Measurements from ENCODE around the gene FBXL2. TPM values are rescaled to one million over a fixed set of nuclear protein-coding genes. Genes with fewer than 3 reads are reported as not detected.

Gene FBXL2
- total and polyA plus RNA-seq, 2 of the 4 experiments (the other 2 are of a cell fraction) = 15.8 to 21.0 TPM

Small RNA genes within 50 kb of the gene (microRNA-seq; reads per million reads assigned to microRNA genes)
- not detected for gene RNU7-110P (ENCODE audit: insufficient read depth, insufficient read length)

Small RNA genes within 50 kb of the gene (small RNA-seq; reads per million reads assigned to genes)
- gene RNU7-110P = 0 reads per million in 5 experiments

Other genes with a start within 250 kb of the FBXL2 start
- gene GLB1, start 180.3 kb upstream of the FBXL2 start, total RNA-seq (2012; rRNA removed) = 21.9 and 22.6 TPM in 2 replicates
- gene GLB1, start 180.3 kb upstream of the FBXL2 start, polyA plus RNA-seq (2012; rRNA removed) = 58.9 and 59.6 TPM in 2 replicates
- gene TMPPE, start 180.3 kb upstream of the FBXL2 start, total RNA-seq (2012; rRNA removed) = 3.0 and 3.3 TPM in 2 replicates
- 1.8 and 2.2 TPM in 2 replicates for gene TMPPE, start 180.3 kb upstream of the FBXL2 start, polyA plus RNA-seq (2012; rRNA removed)
- 86.9 and 108 TPM in 2 replicates for gene CRTAP, start 163.4 kb upstream of the FBXL2 start, total RNA-seq (2012; rRNA removed)
- gene CRTAP, start 163.4 kb upstream of the FBXL2 start, polyA plus RNA-seq (2012; rRNA removed) = 205 and 208 TPM in 2 replicates
- gene SUSD5, start 58.6 kb upstream of the FBXL2 start, total RNA-seq (2012; rRNA removed) = 2.9 and 3.9 TPM in 2 replicates
- gene SUSD5, start 58.6 kb upstream of the FBXL2 start, polyA plus RNA-seq (2012; rRNA removed) = 1.2 and 1.4 TPM in 2 replicates
- gene UBP1, start 163.0 kb downstream of the FBXL2 start, total RNA-seq (2012; rRNA removed) = 56.3 and 68.6 TPM in 2 replicates
- 69.1 and 73.8 TPM in 2 replicates for gene UBP1, start 163.0 kb downstream of the FBXL2 start, polyA plus RNA-seq (2012; rRNA removed)